Kidney epithelial cell (primary cell): ENCODE results near the gene PI4K2A. TPM values are rescaled to one million over a fixed set of nuclear protein-coding genes. Genes with fewer than 3 reads are reported as not detected.

Experiments used
- DNase-seq: peaks from one replicate; pipeline ENCODE4 v3.0.0-alpha.2; 2010; ENCODE audit warnings: low read depth
- H3K27me3 ChIP-seq: 2 replicates; pipeline ENCODE4 v1.6.0; 2011; ENCODE audit warnings: low read length; ENCODE audit not compliant: control insufficient read depth, insufficient read depth
- H3K36me3 ChIP-seq: 2 replicates; pipeline ENCODE4 v1.5.1; 2011; ENCODE audit warnings: low read length; ENCODE audit not compliant: control insufficient read depth, insufficient read depth
- H3K4me3 ChIP-seq: 2 replicates; pipeline ENCODE4 v1.5.1; 2011; ENCODE audit warnings: low read depth, mild to moderate bottlenecking, control low read depth, low read length
- total RNA-seq: library from RNA; depleted of rRNA; stranded (reverse); fragments of >200 nt; gene quantifications from 2 replicates; pipeline ENCODE4 v1.2.3, GENCODE V29; 2015
- TF ChIP-seq, protein P1 (sequence below): IDR thresholded peaks from 2 replicates; pipeline ENCODE4 v1.5.1; 2011; ENCODE audit warnings: mild to moderate bottlenecking, moderate library complexity, low read length, control low read depth, inconsistent platforms; ENCODE audit not compliant: insufficient read depth, poor library complexity, severe bottlenecking

Gene PI4K2A
- total RNA-seq, 1 donor from 2014 or later = 37.6 TPM

- no peaks in the 10 kb centered on the region for H3K27me3 ChIP-seq
- DNase-seq = no peak
- peaks cover 4% of the 10 kb centered on the region for H3K36me3 ChIP-seq
- TF ChIP-seq, protein P1, sequence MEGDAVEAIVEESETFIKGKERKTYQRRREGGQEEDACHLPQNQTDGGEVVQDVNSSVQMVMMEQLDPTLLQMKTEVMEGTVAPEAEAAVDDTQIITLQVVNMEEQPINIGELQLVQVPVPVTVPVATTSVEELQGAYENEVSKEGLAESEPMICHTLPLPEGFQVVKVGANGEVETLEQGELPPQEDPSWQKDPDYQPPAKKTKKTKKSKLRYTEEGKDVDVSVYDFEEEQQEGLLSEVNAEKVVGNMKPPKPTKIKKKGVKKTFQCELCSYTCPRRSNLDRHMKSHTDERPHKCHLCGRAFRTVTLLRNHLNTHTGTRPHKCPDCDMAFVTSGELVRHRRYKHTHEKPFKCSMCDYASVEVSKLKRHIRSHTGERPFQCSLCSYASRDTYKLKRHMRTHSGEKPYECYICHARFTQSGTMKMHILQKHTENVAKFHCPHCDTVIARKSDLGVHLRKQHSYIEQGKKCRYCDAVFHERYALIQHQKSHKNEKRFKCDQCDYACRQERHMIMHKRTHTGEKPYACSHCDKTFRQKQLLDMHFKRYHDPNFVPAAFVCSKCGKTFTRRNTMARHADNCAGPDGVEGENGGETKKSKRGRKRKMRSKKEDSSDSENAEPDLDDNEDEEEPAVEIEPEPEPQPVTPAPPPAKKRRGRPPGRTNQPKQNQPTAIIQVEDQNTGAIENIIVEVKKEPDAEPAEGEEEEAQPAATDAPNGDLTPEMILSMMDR = no peak
- H3K4me3 ChIP-seq = no peak overlapping the region
Measured at GRCh38 chr10:97719602-97720001, 79.1 kb downstream of the PI4K2A start.

DNA sequence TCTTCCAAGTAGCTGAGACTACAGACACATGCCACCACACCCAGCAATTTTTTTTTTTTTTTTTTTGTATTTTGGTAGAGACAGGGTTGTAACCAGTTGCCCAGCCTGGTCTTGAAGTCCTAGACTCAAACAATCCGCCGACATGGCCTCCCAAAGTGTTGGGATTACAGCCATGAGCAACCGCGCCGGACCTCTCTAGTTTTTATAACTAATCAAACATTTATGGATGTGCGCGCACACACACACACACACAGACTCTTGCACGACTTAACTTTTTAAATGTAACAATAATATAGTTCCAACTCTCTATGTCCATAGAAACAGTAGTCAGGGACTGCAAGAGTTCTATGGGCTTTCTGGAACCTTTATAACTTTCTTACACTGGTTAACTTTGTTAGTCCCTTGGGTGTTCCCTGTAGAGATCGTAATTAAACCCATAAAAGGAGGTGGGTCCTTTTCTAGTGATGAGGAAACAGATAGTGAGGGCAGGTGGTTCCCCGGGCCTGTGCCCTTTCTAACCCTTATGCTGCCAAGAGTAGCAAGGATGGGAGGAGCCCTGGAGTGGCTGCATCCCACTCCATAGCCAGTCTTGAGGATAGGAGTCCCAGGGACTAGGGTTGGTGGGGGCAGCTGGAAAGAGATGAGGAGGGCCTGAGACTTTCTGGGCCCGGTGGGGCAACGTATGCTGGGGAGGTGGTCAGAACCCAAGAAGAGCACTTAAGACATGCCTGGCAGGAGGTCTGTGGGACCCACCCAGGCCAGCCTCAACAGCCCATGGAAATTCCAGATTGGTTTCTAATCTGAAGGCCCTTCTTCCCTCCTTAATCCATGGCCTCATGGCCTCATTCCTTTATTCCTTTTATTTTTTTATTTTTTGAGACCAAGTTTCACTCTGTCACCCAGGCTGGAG lies 81.7 kb downstream of the PI4K2A start:
- Histone ChIP-seq H3K4me3 (no peak overlapping the region), H3K27me3 (no peaks in the 10 kb centered on the region), H3K36me3 (peaks cover 4% of the 10 kb centered on the region)
- no peak for DNase-seq
- TF ChIP-seq, protein P1 = no peak

- DNase-seq = no peak
- peaks cover 2% of the 10 kb centered on the region for H3K36me3 ChIP-seq
- H3K4me3 ChIP-seq = no peak overlapping the region
- TF ChIP-seq, protein P1 = no peak
- H3K27me3 ChIP-seq = no peaks in the 10 kb centered on the region
Measured at GRCh38 chr10:97723001-97723400, 82.5 kb downstream of the PI4K2A start.

GRCh38 chr10:97724341-97724941 lies 84.0 kb downstream of the PI4K2A start:
- Histone ChIP-seq H3K36me3 (no peaks in the 10 kb centered on the region), H3K27me3 (no peaks in the 10 kb centered on the region), H3K4me3 (no peak overlapping the region)
- DNase-seq = no peak
- TF ChIP-seq, protein P1 = no peak

Other genes with a start within 250 kb of the PI4K2A start
- gene RRP12, start 239.3 kb upstream of the PI4K2A start, total RNA-seq = 42.6 and 43.4 TPM in 2 replicates
- 350 and 356 TPM in 2 replicates for gene PGAM1, start 214.5 kb upstream of the PI4K2A start, total RNA-seq
- 43.2 and 48.9 TPM in 2 replicates for gene EXOSC1, start 194.7 kb upstream of the PI4K2A start, total RNA-seq
- 42.4 and 46.8 TPM in 2 replicates for gene ZDHHC16, start 194.5 kb upstream of the PI4K2A start, total RNA-seq
- 85.2 and 111 TPM in 2 replicates for gene MMS19, start 142.2 kb upstream of the PI4K2A start, total RNA-seq
- gene UBTD1, start 141.7 kb upstream of the PI4K2A start, total RNA-seq = 32.5 and 44.4 TPM in 2 replicates
- gene ANKRD2, start 67.9 kb upstream of the PI4K2A start, total RNA-seq = 0.08 TPM in 1 of 2 replicates, not detected in the other
- 3.4 and 5.1 TPM in 2 replicates for gene HOGA1, start 56.3 kb upstream of the PI4K2A start, total RNA-seq
- not detected in 2 replicates for gene C10orf62, start 51.0 kb upstream of the PI4K2A start, total RNA-seq
- gene MORN4, start 7.2 kb upstream of the PI4K2A start, total RNA-seq = 11.2 and 12.4 TPM in 2 replicates
- 17.2 and 18.9 TPM in 2 replicates for gene AVPI1, start 46.6 kb downstream of the PI4K2A start, total RNA-seq
- gene MARVELD1, start 73.1 kb downstream of the PI4K2A start, total RNA-seq = 31.0 and 37.2 TPM in 2 replicates
- gene ZFYVE27, start 96.5 kb downstream of the PI4K2A start, total RNA-seq = 31.8 and 32.3 TPM in 2 replicates
- gene SFRP5, start 131.3 kb downstream of the PI4K2A start, total RNA-seq = not detected in 2 replicates
- 1.2 and 2.7 TPM in 2 replicates for gene GOLGA7B, start 209.2 kb downstream of the PI4K2A start, total RNA-seq